Fibroblast of the aortic adventitia (primary cell): Measurements from ENCODE around the gene ANO10. TPM values are rescaled to one million over a fixed set of nuclear protein-coding genes. Genes with fewer than 3 reads are reported as not detected.

Experiments
- DNase-seq: peaks from one replicate; pipeline ENCODE4 v3.0.0-alpha.2; 2010; ENCODE audit warnings: low read depth
- H3K4me3 ChIP-seq: 2 replicates; pipeline ENCODE4 v1.5.1; 2011; ENCODE audit warnings: low read depth, mild to moderate bottlenecking, control low read depth, low read length, moderate library complexity
- total RNA-seq: library from RNA; depleted of rRNA; stranded (reverse); fragments of >200 nt; gene quantifications from 2 replicates; pipeline ENCODE4 v1.2.3, GENCODE V29; 2012; ENCODE audit warnings: low replicate concordance
- TF ChIP-seq, protein P1 (sequence below): IDR thresholded peaks from 2 replicates; pipeline ENCODE4 v1.5.1; 2011; ENCODE audit warnings: mild to moderate bottlenecking, low read length, control low read depth, inconsistent platforms; ENCODE audit not compliant: insufficient read depth

The ANO10 gene
- total RNA-seq, 1 donor = 46.4 TPM

DNA sequence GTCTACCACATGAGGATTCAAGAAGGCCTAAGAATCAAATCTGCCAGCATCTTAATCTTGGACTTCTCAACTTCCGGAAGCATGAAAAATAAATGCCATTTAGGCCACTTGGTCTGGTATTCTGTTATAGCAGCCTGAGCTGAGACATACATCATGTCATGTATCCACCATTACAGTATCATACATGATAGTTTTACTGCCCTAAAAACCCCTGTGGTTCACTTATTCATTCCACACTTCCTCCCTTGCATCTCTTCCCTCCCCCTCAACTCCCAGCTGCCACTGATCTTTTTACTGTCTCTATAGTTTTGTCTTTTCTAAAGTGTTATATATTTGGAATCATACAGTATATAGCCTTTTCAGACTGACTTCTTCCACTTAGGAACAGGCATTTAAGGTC, 173.7 kb downstream of the ANO10 start:
- no peak for DNase-seq
- TF ChIP-seq, protein P1, sequence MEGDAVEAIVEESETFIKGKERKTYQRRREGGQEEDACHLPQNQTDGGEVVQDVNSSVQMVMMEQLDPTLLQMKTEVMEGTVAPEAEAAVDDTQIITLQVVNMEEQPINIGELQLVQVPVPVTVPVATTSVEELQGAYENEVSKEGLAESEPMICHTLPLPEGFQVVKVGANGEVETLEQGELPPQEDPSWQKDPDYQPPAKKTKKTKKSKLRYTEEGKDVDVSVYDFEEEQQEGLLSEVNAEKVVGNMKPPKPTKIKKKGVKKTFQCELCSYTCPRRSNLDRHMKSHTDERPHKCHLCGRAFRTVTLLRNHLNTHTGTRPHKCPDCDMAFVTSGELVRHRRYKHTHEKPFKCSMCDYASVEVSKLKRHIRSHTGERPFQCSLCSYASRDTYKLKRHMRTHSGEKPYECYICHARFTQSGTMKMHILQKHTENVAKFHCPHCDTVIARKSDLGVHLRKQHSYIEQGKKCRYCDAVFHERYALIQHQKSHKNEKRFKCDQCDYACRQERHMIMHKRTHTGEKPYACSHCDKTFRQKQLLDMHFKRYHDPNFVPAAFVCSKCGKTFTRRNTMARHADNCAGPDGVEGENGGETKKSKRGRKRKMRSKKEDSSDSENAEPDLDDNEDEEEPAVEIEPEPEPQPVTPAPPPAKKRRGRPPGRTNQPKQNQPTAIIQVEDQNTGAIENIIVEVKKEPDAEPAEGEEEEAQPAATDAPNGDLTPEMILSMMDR = no peak
- no peak overlapping the region for H3K4me3 ChIP-seq

DNA sequence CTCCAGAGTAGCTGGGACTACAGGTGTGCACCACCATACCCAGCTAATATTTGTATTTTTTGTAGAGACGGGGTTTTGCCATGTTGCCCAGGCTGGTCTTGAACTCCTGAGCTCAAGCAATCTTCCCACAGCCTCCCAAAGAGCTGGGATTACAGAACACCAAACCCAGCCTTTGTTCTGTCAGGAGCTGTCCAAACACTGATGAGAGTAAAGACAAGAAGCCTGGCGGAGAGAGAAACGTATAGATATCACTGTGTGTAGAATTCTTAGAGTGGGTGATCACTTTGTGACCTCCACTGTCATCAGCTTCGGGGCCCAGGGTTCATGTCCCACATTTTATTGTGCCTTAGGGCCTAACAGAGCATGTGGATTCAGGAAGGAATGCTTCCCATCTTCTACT, 176.0 kb downstream of the ANO10 start:
- no peak overlapping the region for H3K4me3 ChIP-seq
- no peak for DNase-seq
- TF ChIP-seq, protein P1 = no peak

DNA sequence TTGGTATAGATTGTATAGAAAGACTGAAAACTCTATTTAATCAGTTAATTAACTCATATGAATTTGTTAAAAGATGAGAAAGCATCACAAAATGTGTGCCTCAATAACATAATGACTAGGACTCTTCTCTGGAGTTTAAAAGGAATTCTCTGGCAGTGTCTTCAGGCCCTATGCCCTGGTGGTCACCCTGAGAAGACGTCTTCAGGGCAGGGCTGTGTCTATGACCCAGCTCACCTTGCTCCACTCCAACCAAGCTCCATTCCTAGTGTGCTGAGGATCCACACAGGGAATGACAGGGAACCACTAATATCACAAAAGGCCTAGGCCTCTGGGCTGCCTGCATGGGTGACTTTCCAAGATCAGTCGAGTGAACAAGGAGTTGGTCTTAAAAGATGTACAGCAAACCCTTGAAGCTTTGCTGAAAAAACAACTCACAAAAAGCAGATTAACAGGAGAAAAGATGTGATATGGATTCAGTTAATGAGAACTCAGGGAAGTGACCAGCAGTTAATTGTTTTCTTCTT, 178.9 kb downstream of the ANO10 start:
- TF ChIP-seq, protein P1 = no peak
- no peak overlapping the region for H3K4me3 ChIP-seq
- DNase-seq = no peak

DNA sequence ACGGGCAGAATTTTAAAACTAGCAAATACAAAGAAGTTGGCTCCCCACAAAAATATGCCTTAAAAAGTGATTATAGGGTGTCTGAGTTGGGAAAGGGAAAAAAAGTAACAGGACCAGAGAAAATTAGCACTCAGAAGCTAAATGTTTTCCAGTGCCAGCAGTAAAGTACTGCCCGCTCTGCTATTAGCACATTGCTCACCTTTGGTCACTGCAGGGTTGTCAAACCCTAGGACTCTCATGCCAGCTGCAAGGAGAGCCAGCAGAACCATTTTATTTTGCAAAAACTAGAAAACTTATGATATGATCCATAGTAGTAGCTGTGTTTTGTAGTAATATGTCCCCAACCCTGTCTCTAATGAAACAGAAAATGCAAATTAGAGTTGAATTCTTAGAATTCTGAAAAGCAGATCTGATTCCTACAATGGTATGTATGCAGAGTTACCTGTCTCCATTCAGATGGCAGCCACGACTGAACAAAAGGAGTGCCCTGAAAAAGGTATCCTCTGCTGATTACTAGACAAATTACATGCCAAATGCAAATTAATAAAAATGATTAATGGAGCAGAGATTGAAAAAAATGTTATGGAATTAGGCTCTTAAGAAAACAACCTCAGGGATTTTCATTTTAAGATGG, 185.2 kb downstream of the ANO10 start:
- H3K4me3 ChIP-seq = no peak overlapping the region
- DNase-seq = no peak
- TF ChIP-seq, protein P1 = no peak

DNA sequence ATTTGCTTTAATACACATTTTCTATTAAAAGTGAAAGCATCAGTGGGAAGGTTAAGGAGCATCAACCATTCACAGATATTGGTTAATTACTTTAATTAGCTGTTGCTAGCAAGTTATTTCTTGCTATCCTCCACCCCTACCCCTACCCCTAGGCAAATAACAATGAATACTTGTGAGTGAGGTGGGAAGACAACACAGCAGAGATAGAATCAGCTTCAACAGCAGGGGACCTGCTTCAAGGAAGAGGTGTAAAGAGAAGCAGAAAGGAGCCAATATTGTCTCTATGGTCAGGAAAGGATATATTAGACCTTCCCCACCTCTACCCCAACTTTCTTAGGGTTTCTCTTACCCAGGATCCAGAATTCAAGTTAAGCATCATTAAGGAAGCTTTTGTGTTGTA, 186.1 kb downstream of the ANO10 start:
- TF ChIP-seq, protein P1 = no peak
- H3K4me3 ChIP-seq = no peak overlapping the region
- no peak for DNase-seq

DNA sequence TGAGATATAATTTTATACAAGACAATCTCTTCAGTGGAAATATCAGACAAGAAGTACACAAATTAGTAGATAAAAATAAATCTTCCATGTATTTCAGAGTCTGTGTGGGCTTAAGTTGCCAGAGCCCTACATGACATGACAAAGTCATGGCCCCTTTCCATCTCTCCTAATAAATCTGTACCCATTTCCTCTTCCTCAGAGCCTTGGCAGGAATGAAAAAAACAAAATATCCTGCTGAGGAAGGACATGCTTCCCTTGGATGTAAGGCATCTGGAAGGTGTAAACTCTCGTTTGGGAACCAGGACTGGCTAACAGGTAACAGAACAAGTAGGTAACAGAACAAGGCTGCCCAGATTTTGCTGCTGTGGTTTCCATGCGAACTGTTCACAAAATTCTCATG, 187.4 kb downstream of the ANO10 start:
- no peak for DNase-seq
- TF ChIP-seq, protein P1 = no peak
- no peak overlapping the region for H3K4me3 ChIP-seq

DNA sequence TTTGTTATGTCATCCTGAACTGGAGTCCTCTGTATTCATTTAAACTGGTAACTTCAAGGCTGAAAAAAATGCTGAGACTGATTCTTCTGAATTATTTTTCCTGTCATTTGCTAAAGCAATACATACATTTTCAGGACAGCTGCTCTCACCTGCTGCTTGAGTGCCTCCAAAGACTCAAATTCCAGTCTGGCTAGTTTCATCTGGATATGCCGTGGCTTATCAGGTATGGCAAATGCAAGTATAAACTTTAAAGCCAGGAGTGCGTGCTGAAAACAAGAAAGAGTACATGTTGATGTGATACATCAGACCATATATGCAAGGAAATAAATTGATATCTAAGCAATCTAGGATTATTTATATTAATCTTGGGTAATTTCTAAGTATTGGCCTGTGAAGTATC, 189.3 kb downstream of the ANO10 start:
- H3K4me3 ChIP-seq = no peak overlapping the region
- TF ChIP-seq, protein P1 = no peak
- DNase-seq = no peak
